Measurements from ENCODE around the gene SAPCD2.

Gene SAPCD2

DNA sequence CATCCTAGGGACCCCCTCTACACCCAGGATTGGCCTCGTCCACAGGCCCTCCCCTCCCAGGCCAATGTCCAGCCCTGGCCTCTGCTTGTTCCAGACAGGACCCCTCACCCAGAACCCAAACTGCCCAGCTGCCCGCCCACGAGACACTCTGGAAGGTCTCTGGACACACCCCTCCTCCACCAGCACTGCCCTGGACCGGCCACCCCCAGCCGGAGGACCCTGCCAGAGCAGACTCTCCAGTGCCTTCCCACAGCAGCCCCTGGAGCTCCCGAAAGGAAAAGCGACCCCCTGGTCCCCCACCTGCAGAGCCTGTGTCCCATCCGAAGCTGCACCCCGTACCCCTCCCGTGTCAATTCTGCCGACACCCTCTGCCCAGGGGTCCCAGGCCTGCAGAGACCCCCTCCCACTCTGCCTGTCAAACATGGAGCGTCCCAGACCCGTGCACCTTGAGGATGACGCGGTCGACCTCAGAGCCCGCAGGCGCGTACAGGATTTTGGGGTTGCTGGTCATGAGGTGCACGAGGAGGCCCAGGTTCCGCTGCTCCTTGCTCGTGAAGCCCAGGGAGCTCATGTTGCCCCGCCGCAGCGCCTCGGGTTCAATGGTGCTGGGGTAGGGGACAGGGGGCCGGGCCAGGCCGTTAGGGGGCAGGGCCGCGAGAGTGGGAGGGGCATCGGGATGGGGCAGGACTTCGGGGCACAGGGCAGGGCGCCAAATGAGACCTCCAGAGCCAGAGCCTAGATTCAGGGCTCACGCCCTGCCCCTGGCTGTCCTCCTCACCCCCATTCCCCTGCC, 50.3 kb downstream of the SAPCD2 start:
- no peak for DNase-seq (ENCODE audit: low read depth, low spot score)

DNA sequence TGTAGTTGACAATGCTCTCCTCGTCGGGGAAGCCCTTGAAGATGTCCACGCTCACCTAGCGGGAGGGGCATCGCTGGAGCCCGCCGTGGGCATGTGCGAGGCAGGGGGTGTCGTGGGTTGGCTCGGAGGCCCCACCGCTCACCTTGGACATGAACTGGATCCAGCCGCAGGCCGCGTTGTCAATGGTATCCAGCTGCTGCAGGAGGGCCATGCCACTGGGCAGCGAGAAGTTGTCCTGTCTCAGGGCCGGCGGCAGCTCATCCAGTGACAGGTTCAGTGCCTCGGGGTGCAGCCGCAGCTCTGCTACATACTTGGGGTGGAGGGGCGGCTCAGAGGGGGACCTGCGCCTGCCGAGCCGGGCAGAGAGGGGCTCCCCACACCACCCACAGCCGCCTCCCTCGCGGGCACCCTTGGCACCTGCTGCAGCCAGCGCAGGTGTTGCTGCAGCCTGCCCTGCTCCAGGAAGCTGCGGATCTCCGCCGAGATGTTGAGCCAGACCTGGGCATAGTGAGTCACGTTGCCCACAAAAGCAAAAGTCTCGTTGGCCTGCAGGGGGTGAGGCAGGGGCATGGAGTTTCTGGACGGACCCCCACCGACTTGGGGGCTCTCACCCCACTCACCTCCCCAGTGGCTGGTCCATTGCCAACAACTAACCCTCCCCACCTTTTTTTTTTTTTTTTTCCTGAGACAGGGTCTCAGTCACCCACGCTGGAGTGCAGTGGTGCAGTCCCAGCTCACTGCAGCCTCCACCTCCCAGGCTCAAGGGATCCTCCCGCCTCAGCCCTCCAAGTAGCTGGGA, 51.4 kb downstream of the SAPCD2 start:
- DNase-seq (ENCODE audit: low read depth, low spot score) = no peak

DNA sequence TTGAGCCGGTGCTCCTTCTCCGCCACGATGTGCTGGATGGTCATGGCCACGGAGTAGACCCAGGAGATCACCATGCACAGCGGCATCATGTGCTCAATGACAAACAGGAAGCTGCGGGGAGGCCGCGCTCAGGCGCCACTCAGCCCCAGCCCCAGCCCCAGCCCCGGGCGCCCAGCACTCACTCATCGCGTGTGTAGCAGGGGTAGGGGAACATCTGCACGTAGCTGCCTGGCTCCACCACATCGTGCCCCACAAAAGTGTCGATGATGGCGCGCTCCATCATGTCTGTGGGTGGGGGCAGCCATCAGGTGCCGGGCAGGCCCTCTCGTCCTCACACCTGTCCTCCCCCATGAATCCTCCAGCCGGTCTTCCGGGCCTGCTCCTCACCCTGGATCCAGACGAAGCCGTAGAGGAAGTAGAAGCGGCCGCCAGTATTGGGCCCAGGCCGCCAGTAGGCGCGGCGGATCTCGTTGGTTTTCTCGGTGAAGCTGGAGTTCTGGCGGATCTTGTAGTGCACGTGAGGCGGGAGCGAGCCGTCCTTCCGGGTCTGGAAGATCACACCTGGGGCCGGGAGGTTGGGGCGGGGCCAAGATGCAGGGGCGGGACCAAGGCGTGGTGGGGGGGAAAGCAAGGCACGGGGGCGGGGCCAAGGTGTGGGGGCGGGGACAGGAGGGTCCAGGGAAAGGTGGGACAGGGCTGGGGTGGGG, 52.4 kb downstream of the SAPCD2 start:
- no peak for DNase-seq (ENCODE audit: low read depth, low spot score)

DNA sequence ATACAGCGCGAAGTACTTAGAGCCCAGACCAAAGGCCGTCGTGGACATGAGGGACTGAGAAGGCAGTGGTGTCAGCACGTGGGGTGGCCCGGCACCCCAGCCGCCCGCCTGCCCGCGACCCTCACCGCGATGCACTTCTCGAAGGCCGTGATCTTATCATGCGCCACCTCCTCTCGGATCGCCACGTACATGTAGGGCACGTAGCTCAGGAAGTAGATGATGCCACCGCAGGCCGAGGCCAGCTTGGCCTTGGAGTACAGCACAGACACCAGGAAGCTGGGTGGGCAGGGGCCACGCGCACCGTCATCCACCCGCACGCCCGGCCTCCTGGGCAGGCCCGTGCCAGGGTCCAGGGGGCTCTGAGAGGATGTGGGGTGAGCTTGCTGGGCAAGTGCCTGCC, 53.3 kb downstream of the SAPCD2 start:
- DNase-seq (ENCODE audit: low read depth, low spot score) = no peak

DNA sequence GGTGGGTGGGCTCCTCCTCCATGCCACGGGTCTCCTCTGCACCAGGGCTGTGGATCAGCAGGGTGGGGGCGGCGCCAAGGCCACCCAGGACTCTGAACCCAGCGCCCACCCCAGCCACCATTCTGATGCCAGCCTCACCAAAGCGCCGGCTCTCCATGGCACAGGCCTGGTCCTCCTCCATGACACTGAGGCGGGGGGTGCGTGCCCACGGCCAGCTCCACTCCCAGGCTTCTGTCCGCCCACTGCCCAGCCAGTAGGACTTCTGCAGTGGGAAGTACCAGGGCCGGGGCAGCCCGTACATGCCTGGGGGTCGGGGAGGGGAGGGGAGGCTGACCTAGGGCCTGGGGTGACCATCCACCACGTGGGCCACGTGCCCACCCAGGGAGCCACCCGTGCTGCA, 53.9 kb downstream of the SAPCD2 start:
- no peak for DNase-seq (ENCODE audit: low read depth, low spot score)

DNA sequence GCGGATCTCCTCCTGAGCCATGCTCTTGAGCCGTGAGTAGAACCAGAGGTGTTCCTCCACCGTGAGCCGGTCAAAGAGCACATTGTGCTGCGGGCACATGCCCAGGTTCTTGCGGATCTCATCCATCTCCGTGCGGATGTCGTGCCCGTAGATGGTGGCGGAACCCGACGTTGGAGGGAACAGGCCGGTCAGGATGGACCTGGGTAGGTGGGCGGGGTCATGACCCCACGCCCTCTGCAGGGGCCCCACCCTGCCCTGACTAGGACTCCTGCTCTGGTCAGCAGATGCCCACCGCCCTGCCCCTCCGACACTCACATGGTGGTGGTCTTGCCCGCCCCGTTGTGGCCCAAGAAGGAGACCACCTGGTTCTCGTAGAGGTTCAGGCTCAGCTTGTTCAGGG, 54.4 kb downstream of the SAPCD2 start:
- DNase-seq (ENCODE audit: low read depth, low spot score) = no peak

DNA sequence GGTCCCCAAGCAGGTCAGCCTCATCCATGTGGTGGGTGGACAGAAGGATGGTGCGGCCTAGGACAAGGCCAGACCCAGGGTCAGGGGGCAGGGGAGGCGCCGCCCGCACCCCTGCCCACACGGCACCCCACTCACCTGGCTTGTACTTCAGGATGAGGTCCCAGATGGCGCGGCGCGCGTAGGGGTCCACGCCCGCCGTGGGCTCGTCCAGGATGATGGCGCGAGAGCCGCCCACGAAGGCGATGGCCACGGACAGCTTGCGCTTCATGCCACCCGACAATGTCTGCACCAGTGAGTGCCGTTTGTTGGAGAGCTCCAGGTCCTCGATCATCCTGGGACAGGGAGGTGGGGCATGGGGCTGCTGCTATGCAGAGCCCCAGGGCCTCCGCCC, 54.8 kb downstream of the SAPCD2 start:
- DNase-seq (ENCODE audit: low read depth, low spot score) = no peak

DNA sequence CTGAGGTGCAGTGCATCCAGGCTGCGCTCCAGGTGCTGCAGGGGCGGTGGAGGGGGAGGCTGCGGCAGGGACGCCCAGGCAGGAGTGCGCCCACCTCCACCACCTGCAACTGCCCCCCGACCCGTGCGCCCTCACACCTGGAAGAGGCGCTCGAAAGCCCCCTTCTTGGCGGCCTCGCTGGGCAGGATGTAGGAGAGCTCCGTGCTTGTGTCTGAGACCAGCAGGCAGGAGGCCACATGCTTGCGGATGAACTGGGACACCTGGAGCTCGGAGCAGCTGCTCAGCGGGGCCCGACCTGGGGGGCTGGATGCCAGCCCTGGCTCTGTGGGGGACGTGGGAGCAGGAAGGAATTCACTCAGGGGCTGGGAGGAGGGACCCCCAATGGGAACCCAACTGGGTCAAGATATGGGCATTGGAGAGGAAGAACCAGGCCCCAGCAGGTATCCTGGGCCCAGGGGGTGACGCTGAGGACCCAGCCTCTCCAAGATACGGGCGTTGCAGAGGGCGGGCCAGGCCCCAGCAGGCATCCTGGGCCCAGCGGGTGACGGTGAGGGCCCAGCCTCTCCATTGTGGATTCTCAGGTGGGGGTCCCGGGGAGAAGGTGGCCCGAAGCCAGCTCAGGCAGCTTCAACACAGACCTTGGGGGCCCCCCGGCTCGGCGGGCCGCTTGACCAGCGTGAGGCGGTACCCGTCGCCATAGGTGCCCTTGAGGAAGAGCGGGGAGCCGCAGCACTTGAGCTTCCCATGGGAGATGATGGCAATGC, 55.4 kb downstream of the SAPCD2 start:
- DNase-seq (ENCODE audit: low read depth, low spot score) = no peak

DNA sequence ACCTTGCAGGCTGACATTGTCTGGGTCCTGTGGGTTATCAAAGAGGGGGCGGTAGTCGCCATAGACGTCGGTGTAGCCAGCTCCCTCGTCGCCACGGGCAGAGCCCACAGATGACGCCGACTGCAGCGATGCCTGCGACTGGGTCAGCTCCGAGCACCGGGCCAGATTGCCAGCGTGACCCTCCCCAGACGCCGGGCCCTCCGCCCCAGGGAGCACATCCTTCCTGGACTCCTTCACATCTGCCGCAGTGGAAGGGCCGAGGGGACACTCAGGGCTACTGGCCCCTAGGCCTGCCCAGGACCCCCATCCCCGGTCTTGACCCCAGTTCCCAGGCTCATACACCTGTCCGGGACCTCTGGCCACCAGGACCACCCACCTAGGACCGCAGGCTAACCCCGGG, 56.2 kb downstream of the SAPCD2 start:
- no peak for DNase-seq (ENCODE audit: low read depth, low spot score)

DNA sequence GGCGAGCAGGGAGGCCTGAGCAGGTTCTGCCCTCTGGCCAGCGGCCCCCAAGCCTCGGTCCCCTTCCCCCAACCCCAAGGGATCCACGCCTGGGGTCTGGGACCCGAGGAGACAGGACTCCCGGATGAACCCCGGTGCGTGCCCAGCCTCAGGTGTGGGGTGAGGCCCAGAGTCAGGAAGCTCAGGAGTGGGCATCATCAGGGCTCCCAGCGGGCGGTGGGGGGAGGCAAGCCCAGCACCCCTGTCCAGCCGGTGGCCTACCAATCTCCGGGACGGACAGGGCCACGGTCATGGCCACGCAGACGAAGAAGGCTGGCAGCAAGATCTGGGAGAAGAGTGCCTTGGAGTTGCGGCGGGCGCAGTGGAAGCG, 56.8 kb downstream of the SAPCD2 start:
- DNase-seq (ENCODE audit: low read depth, low spot score) = no peak

DNA sequence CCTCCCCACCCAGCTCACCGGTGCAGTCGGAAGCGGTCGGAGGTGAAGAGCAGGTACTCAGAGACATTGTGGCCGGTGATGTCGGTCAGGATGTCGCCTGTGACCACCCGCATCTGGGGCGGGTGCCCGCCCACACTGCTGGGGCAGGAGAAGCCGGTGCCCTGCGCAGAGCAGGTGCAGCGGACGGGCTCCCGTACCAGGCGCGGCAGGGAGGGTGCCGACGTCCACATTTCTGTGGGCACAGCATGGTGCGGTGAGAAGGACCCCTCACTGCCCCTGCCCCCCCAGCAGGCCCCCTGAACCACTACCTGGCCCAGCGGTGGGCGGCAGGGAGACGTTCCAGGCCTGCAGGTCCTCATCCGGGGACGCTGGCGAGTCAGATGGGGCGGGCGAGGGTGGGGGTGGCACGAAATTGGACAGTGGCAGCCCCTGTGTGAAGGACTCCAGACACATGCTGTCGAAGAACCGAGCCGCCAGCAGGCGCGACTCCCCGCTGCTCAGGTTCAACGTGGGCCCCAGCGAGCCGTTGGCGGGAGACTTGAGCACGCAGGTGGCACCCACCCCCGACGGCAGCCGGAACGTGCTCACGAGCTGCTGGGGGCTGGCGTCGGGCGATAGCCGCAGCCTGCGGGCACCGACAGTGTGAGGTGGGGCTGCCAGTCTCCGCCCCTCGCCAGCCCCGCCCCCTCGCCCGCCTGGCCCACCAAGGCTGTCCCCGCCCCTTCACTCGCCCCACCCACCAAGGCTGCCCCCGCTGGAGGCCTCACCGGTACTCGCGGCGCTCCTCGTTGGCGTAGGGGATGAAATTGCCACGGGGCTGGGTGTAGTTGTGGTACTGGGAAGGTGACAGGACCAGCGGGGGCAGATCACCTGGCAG, 57.4 kb downstream of the SAPCD2 start:
- DNase-seq (ENCODE audit: low read depth, low spot score) = no peak
